OCI-LY1 (cell line): Measurements from ENCODE around the gene IL15.

Experiments
- H2AFZ ChIP-seq: fragments of 200-600 bp; sonication (generic), shearing (Covaris generic); 2 replicates; pipeline ENCODE4 v1.6.0; 2014; ENCODE audit warnings: antibody characterized with exemption, mild to moderate bottlenecking, low read length
- H3F3A ChIP-seq: fragments of 200-600 bp; sonication (generic), shearing (Covaris generic); 2 replicates; pipeline ENCODE4 v1.6.0; 2014; ENCODE audit warnings: mild to moderate bottlenecking, antibody characterized with exemption, low read length, moderate library complexity; ENCODE audit not compliant: insufficient read depth
- H3K27ac ChIP-seq: fragments of 200-600 bp; sonication (generic); 2 replicates; pipeline ENCODE4 v1.5.1; 2014; ENCODE audit warnings: low read length, mixed run types, mild to moderate bottlenecking, low read depth; ENCODE audit not compliant: poor library complexity, severe bottlenecking
- H3K27me3 ChIP-seq: fragments of 200-600 bp; sonication (generic); 2 replicates; pipeline ENCODE4 v1.6.0; 2014; ENCODE audit warnings: antibody characterized with exemption, mild to moderate bottlenecking, low read length, moderate library complexity; ENCODE audit not compliant: insufficient read depth
- H3K36me3 ChIP-seq: fragments of 200-600 bp; sonication (generic); 2 replicates; pipeline ENCODE4 v1.6.1; 2014; ENCODE audit warnings: mild to moderate bottlenecking, antibody characterized with exemption, low read length, moderate library complexity, mixed read lengths; ENCODE audit not compliant: insufficient read depth
- H3K4me1 ChIP-seq: fragments of 200-600 bp; sonication (generic); 2 replicates; pipeline ENCODE4 v1.5.1; 2014; ENCODE audit warnings: mild to moderate bottlenecking, low read length, moderate library complexity; ENCODE audit not compliant: insufficient read depth, severe bottlenecking
- H3K4me2 ChIP-seq: fragments of 200-600 bp; sonication (generic), shearing (Covaris generic); 2 replicates; pipeline ENCODE4 v1.6.1; 2014; ENCODE audit warnings: low read length
- H3K4me3 ChIP-seq: fragments of 200-600 bp; sonication (generic); 2 replicates; pipeline ENCODE4 v1.5.1; 2014; ENCODE audit warnings: low read length, low read depth, mild to moderate bottlenecking, mixed read lengths; ENCODE audit not compliant: poor library complexity, severe bottlenecking
- H3K79me2 ChIP-seq: fragments of 200-600 bp; shearing (Covaris generic); 2 replicates; pipeline ENCODE4 v1.6.1; 2016; ENCODE audit warnings: mixed run types, low read length, mixed read lengths; ENCODE audit not compliant: insufficient read depth
- H3K9ac ChIP-seq: fragments of 200-600 bp; sonication (generic), shearing (Covaris generic); 2 replicates; pipeline ENCODE4 v1.6.1; 2014; ENCODE audit warnings: mild to moderate bottlenecking, low read length, mixed read lengths
- H3K9me2 ChIP-seq: fragments of 200-600 bp; sonication (generic), shearing (Covaris generic); 2 replicates; pipeline ENCODE4 v1.6.1; 2014; ENCODE audit warnings: low read depth, mild to moderate bottlenecking, low read length, mixed read lengths
- H3K9me3 ChIP-seq: fragments of 200-600 bp; shearing (Covaris generic); 2 replicates; pipeline ENCODE4 v1.6.1; 2014; ENCODE audit warnings: low read length, mixed read lengths
- H4K20me1 ChIP-seq: fragments of 200-600 bp; sonication (generic), shearing (Covaris generic); 2 replicates; pipeline ENCODE4 v1.6.0; 2016; ENCODE audit warnings: mild to moderate bottlenecking, low read length; ENCODE audit not compliant: insufficient read depth
- CTCF ChIP-seq: fragments of 200-600 bp; sonication (generic), shearing (Covaris generic); IDR thresholded peaks from 2 replicates; pipeline ENCODE4 v1.5.1; 2017; ENCODE audit warnings: mild to moderate bottlenecking, antibody characterized with exemption, low read length, moderate library complexity, mixed read lengths
- EZH2 ChIP-seq: fragments of 200-600 bp; sonication (generic), shearing (Covaris generic); IDR thresholded peaks from 2 replicates; pipeline ENCODE4 v1.8.0; 2017; ENCODE audit warnings: borderline replicate concordance, mixed run types, mild to moderate bottlenecking, antibody characterized with exemption, low read length, moderate library complexity, mixed read lengths

Gene IL15

GRCh38 chr4:141757287-141757686 lies 120.9 kb downstream of the IL15 start:
- H3K9ac ChIP-seq, result no peak overlapping the region
- H3K27me3 ChIP-seq, result no peaks in the 10 kb centered on the region
- H4K20me1 ChIP-seq, result no peaks in the 10 kb centered on the region
- no peaks in the 10 kb centered on the region for H3K9me2 ChIP-seq
- no peaks in the 10 kb centered on the region for H3K36me3 ChIP-seq
- H2AFZ ChIP-seq, result no peak overlapping the region
- TF ChIP-seq EZH2 (no peak), CTCF (no peak)
- no peaks in the 10 kb centered on the region for H3K4me1 ChIP-seq
- H3K27ac ChIP-seq, result no peak overlapping the region
- no peak overlapping the region for H3K4me2 ChIP-seq
- no peaks in the 10 kb centered on the region for H3F3A ChIP-seq
- no peaks in the 10 kb centered on the region for H3K9me3 ChIP-seq
- H3K4me3 ChIP-seq, result no peak overlapping the region
- H3K79me2 ChIP-seq, result no peaks in the 10 kb centered on the region

- no peaks in the 10 kb centered on the region for H4K20me1 ChIP-seq
- no peak overlapping the region for H3K4me3 ChIP-seq
Observed at GRCh38 chr4:141759796-141760425, 123.5 kb downstream of the IL15 start.

GRCh38 chr4:141761926-141762325 lies 125.5 kb downstream of the IL15 start:
- no peaks in the 10 kb centered on the region for H3K9me2 ChIP-seq
- no peak overlapping the region for H3K9ac ChIP-seq
- no peaks in the 10 kb centered on the region for H3K9me3 ChIP-seq
- H3K27me3 ChIP-seq, result no peaks in the 10 kb centered on the region
- no peaks in the 10 kb centered on the region for H4K20me1 ChIP-seq
- no peaks in the 10 kb centered on the region for H3F3A ChIP-seq
- no peak for TF ChIP-seq EZH2
- H3K27ac ChIP-seq, result no peak overlapping the region
- no peaks in the 10 kb centered on the region for H3K36me3 ChIP-seq
- H3K4me1 ChIP-seq, result no peaks in the 10 kb centered on the region
- H3K4me3 ChIP-seq, result no peak overlapping the region
- H3K79me2 ChIP-seq, result no peaks in the 10 kb centered on the region
- H2AFZ ChIP-seq, result no peak overlapping the region
- no peak overlapping the region for H3K4me2 ChIP-seq

More at GRCh38 chr4:141759796-141760425, 123.5 kb downstream of the IL15 start:
- Histone ChIP-seq H2AFZ (no peak overlapping the region), H3K36me3 (no peaks in the 10 kb centered on the region), H3K79me2 (no peaks in the 10 kb centered on the region), H3K4me2 (no peak overlapping the region), H3F3A (no peaks in the 10 kb centered on the region), H3K4me1 (no peaks in the 10 kb centered on the region), H3K9me3 (no peaks in the 10 kb centered on the region), H3K9ac (no peak overlapping the region), H3K9me2 (no peaks in the 10 kb centered on the region), H3K27me3 (no peaks in the 10 kb centered on the region), H3K27ac (no peak overlapping the region)
- TF ChIP-seq EZH2 (no peak), CTCF (no peak)

GRCh38 chr4:141763374-141763773 lies 127.0 kb downstream of the IL15 start:
- Histone ChIP-seq H3K4me2 (no peak overlapping the region), H3K4me1 (no peaks in the 10 kb centered on the region), H3F3A (no peaks in the 10 kb centered on the region), H3K27ac (no peak overlapping the region), H3K27me3 (no peaks in the 10 kb centered on the region), H4K20me1 (no peaks in the 10 kb centered on the region), H3K79me2 (no peaks in the 10 kb centered on the region), H2AFZ (no peak overlapping the region), H3K36me3 (no peaks in the 10 kb centered on the region), H3K9me2 (no peaks in the 10 kb centered on the region), H3K4me3 (no peak overlapping the region), H3K9me3 (no peaks in the 10 kb centered on the region), H3K9ac (no peak overlapping the region)
- TF ChIP-seq CTCF, result no peak
- no peak for TF ChIP-seq EZH2
